ENCODE results near the gene MAP6. TPM values are rescaled to one million over a fixed set of nuclear protein-coding genes. Genes with fewer than 3 reads are reported as not detected.

Gene MAP6
- total and polyA plus RNA-seq, 2 of the 13 experiments (the other 11 are each of a cell fraction or from before 2014, with no cell fraction given) = 0.04 TPM; not detected in 1

DNA sequence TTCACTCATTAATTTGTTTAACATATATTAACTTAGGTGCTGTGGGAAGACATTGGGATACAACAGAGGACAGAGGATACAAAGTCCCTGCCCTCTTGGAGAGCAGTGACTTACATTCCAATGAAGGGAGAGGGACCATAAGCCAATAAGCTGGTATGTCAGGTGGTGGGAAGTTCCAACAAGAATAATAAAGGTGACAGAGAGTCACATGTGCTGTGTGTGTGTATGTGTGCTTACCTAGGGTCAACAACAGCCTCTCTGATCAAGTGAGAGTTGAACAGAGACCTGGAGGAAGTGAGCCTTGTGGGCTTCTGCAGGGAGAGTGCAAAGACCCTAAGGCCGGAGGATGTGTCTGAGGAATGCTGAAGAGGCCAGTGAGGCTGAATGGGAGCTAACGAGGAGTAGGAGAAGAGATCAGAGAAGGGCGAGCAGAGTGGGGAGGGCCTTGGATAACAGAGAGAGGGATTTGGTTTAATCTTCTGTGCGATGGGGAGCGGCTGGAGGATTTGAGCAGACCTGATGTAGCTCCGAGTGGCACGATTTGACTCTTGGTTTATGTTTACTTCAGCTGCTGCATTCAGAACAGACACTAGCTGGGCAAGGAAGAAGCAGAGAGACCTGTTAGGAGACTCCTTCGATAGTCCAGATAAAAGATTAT is 35.3 kb downstream of the MAP6 start:
- no peak overlapping the region for H2AFZ ChIP-seq (ENCODE audit: low read length)
- no peak overlapping the region for H3K4me2 ChIP-seq (ENCODE audit: low read depth, low read length)
- H3K4me3 ChIP-seq (replicated peaks in 1 of 3; ENCODE audit: insufficient read depth in 1 of 3, low read depth in 2 of 3, low read length in 3 of 3) = no peak overlapping the region
- no peak for DNase-seq (ENCODE audit: low spot score)
- ChIA-PET CTCF (ENCODE audit: low intra/inter-chr PET ratio, low total read pairs) (no interaction called here), POLR2A (no interaction called here)
- 45% methylated on average over 8 of the region's 8 CpGs for WGBS (ENCODE audit: low lambda C conversion rate)
- no peak; the same call in 2 of the 3 replicates for ATAC-seq
- in situ Hi-C loops (cut with HindIII; ENCODE audit: extremely low pct_ligation_motif_present, low pct_unique_long_range_greater_than_20kb) (no loop called here), intact Hi-C loops (cut with micrococcal nuclease; ENCODE audit: unreplicated experiment) (no loop called here)
- H3K9ac ChIP-seq (ENCODE audit: insufficient read depth, low read depth, low read length) = no peak overlapping the region
- H4K20me1 ChIP-seq (ENCODE audit: insufficient read depth, low read length) = no peaks in the 10 kb centered on the region
- no TSS peak for BruUV-seq (replicated peaks)
- H3K36me3 ChIP-seq (replicated peaks in 1 of 2; ENCODE audit: control insufficient read depth in 1 of 2, insufficient read depth in 2 of 2, low read length in 2 of 2) = no peaks in the 10 kb centered on the region
- H3K27me3 ChIP-seq (ENCODE audit: control insufficient read depth in 1 of 2, insufficient read depth in 2 of 2, low read length in 2 of 2) = peaks cover 0 to 18% of the 10 kb centered on the region in 2 experiments; a peak in 2 of 5 replicates
- no peak for FAIRE-seq
- no peaks in the 10 kb centered on the region for H3K9me3 ChIP-seq (ENCODE audit: low read length)
- H3K27ac ChIP-seq (ENCODE audit: extremely low read length, insufficient read depth, low read length) = no peak overlapping the region
- H3K79me2 ChIP-seq (ENCODE audit: insufficient read depth, low read length) = no peaks in the 10 kb centered on the region
- H3K4me1 ChIP-seq (ENCODE audit: insufficient read depth, low read length) = 0 out of 2 replicates have a peak, but pooled peaks cover 7% of the 10 kb centered on the region
- TF ChIP-seq POLR2AphosphoS2 (IDR thresholded peaks at IDR 0.05; ENCODE audit: low read depth, low read length) (no peak), FOXJ3 (CRISPR knock-in tag; IDR thresholded peaks at IDR 0.05; ENCODE audit: borderline replicate concordance) (no peak), PHF20 (CRISPR knock-in tag; IDR thresholded peaks at IDR 0.05) (no peak), FLYWCH1 (CRISPR knock-in tag; IDR thresholded peaks at IDR 0.05) (no peak), ZEB1 (IDR thresholded peaks at IDR 0.05; ENCODE audit: insufficient replicate concordance, low read depth) (no peak), SMYD3 (CRISPR knock-in tag; IDR thresholded peaks at IDR 0.05) (no peak), RBM39 (IDR thresholded peaks at IDR 0.05; ENCODE audit: low read depth, low read length, poor library complexity, severe bottlenecking) (no peak), PAF1 (CRISPR knock-in tag; IDR thresholded peaks at IDR 0.05) (no peak), ZNF670 (CRISPR knock-in tag; IDR thresholded peaks at IDR 0.05; ENCODE audit: borderline replicate concordance) (no peak), PRPF4 (IDR thresholded peaks at IDR 0.05; ENCODE audit: low read depth, low read length, poor library complexity, severe bottlenecking) (no peak), LCORL (IDR thresholded peaks at IDR 0.05) (no peak), LCORL (CRISPR knock-in tag; IDR thresholded peaks at IDR 0.05) (no peak), RFX1 (IDR thresholded peaks at IDR 0.05) (no peak), ELF4 (CRISPR knock-in tag; IDR thresholded peaks at IDR 0.05; ENCODE audit: borderline replicate concordance) (no peak), AGO1 (IDR thresholded peaks at IDR 0.05; ENCODE audit: low read depth, low read length, poor library complexity, severe bottlenecking) (no peak), HES4 (CRISPR knock-in tag; IDR thresholded peaks at IDR 0.05; ENCODE audit: borderline replicate concordance) (no peak), ZNF468 (CRISPR knock-in tag; IDR thresholded peaks at IDR 0.05) (no peak)
- TF ChIP-seq, protein P1, sequence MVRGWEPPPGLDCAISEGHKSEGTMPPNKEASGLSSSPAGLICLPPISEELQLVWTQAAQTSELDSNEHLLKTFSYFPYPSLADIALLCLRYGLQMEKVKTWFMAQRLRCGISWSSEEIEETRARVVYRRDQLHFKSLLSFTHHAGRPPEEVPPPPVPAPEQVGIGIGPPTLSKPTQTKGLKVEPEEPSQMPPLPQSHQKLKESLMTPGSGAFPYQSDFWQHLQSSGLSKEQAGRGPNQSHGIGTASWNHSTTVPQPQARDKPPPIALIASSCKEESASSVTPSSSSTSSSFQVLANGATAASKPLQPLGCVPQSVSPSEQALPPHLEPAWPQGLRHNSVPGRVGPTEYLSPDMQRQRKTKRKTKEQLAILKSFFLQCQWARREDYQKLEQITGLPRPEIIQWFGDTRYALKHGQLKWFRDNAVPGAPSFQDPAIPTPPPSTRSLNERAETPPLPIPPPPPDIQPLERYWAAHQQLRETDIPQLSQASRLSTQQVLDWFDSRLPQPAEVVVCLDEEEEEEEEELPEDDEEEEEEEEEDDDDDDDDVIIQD (CRISPR knock-in tag; IDR thresholded peaks at IDR 0.05; ENCODE audit: low read depth) = no peak
- TF ChIP-seq, protein P2, sequence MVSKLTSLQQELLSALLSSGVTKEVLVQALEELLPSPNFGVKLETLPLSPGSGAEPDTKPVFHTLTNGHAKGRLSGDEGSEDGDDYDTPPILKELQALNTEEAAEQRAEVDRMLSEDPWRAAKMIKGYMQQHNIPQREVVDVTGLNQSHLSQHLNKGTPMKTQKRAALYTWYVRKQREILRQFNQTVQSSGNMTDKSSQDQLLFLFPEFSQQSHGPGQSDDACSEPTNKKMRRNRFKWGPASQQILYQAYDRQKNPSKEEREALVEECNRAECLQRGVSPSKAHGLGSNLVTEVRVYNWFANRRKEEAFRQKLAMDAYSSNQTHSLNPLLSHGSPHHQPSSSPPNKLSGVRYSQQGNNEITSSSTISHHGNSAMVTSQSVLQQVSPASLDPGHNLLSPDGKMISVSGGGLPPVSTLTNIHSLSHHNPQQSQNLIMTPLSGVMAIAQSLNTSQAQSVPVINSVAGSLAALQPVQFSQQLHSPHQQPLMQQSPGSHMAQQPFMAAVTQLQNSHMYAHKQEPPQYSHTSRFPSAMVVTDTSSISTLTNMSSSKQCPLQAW (CRISPR knock-in tag; IDR thresholded peaks at IDR 0.05) = no peak
